Retinal pigment epithelial cell (primary cell): ENCODE data around the gene LPCAT3.

ENCODE experiments used
- DNase-seq: peaks from one replicate; pipeline ENCODE4 v3.0.0-alpha.2; 2010; ENCODE audit warnings: low read depth
- H3K4me3 ChIP-seq: 2 replicates; pipeline ENCODE4 v1.5.1; 2011; ENCODE audit warnings: mild to moderate bottlenecking, low read length, control low read depth, moderate library complexity
- TF ChIP-seq, protein P1 (sequence below): conservative IDR thresholded peaks from 2 replicates; pipeline ENCODE4 v1.5.1; 2011; ENCODE audit warnings: low read depth, low read length, control low read depth, inconsistent platforms

LPCAT3 gene

DNA sequence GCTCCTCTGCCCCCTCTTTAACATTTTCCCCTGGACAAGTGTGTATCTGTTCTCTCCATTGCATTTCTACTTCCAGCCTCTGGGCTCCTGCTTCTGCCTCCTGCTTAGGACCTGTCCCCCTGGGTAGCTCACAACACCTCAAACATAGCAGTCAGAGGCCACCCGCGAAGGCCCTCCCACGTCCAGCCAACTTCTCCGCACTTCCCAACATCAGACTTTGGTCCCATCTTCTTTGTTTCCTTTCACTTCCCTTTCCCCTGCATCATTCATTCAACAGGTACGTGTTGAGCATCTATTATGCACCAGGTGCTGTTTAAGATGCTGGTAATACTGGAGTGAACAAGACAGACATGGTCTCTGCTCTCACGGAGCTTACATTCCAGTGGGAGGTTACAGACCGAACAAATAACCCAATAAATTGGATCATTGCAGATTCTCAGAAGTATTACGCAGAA lies 71.3 kb downstream of the LPCAT3 start:
- DNase-seq = no peak
- H3K4me3 ChIP-seq = peak overlapping the region; percentile 57
- TF ChIP-seq, protein P1, sequence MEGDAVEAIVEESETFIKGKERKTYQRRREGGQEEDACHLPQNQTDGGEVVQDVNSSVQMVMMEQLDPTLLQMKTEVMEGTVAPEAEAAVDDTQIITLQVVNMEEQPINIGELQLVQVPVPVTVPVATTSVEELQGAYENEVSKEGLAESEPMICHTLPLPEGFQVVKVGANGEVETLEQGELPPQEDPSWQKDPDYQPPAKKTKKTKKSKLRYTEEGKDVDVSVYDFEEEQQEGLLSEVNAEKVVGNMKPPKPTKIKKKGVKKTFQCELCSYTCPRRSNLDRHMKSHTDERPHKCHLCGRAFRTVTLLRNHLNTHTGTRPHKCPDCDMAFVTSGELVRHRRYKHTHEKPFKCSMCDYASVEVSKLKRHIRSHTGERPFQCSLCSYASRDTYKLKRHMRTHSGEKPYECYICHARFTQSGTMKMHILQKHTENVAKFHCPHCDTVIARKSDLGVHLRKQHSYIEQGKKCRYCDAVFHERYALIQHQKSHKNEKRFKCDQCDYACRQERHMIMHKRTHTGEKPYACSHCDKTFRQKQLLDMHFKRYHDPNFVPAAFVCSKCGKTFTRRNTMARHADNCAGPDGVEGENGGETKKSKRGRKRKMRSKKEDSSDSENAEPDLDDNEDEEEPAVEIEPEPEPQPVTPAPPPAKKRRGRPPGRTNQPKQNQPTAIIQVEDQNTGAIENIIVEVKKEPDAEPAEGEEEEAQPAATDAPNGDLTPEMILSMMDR = no peak

DNA sequence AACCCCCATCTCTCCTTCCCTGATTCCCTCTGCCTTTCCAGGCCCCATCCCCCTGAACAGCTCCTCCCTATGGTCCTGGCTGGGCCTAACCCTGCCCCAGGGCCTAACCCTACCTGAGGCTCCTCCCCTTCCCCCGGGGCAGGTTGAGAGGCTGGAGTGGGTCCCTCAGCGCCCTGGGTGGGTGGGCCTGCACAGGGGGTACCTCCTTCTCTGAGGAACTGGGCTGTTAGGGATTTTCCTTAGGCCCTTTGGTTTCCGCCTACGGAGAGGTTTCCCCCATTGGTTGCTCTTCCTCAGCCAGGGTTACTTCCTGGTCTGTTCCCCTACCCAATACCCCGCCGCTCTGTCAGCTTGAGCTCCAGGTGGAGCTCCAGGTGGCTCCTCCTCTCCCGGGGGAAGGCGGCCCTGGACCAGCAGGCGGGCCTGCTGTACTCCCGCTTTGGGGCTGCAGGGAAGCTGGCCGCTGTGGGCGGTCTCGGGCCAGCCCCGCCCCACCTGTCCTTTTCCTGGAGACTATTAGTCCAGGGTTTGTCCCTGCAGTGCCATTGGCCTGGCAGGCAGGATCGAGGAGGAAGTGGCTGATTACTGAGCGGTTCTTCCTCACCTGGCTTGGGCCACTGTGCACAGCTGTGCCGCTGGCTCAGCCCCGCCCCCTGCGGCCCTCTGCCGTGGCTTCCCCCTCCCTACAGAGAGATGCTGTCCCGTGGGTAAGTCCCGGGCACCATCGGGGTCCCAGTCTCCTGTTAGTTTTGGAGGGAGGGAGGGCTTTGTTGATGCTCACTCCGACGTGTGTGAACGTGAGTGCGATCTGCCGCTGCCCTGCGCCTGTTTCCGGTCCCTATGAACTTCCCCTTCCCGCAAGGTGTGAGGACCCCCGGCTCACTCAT lies 72.0 kb downstream of the LPCAT3 start:
- no peak for DNase-seq
- TF ChIP-seq, protein P1 = no peak
- peak overlapping the region; percentile 57 for H3K4me3 ChIP-seq

DNA sequence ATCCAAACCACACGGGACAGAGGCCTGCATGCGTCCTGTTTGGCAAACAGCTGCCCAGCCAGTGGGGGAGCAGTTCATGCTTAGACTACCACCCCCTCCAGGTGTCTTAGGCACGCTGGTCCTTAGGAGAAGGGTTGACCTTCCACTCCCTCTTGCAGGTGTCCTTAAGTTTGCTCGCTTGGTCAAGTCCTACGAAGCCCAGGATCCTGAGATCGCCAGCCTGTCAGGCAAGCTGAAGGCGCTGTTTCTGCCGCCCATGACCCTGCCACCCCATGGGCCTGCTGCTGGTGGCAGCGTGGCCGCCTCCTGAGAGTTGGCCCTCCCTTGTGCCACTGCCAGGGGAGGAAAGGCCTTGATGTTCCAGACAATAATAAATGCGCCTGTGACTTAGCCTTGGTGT lies 72.7 kb downstream of the LPCAT3 start:
- DNase-seq = no peak
- TF ChIP-seq, protein P1 = no peak
- no peak overlapping the region for H3K4me3 ChIP-seq

DNA sequence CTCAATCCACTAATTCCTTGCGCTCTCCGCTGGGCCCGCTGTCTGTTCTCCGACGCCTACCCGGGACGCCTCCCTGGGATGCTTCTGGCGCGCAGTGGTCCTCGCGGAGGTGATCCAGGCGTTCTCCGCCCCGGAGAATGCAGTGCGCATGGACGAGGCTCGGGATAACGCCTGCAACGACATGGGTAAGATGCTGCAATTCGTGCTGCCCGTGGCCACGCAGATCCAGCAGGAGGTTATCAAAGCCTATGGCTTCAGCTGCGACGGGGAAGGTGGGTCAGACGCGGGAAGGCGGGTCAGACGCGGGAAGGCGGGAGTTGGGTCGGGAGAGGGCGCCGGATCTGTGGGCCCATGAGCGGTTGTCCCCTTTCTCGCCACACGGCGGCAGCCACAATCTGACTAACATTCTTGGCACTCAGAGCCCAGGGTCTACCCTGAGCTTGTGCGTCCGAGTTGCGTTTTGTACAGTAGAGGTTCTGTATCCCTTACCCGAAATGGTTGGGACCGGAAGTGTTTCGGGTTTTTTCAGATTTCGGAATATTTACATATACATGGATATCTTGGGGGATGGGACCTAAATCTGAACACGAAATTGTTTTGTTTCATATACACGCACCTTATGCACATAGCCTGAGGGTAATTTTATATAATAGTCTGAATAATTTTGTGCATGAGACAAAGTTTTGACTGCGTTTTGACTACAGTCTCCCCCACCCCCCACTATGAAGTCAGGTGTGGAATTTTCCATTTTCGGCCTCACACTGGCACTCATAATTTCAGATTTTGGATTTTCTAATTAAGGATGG lies 73.7 kb downstream of the LPCAT3 start:
- peak overlapping the region; percentile 69 for H3K4me3 ChIP-seq
- TF ChIP-seq, protein P1 = peak; percentile 79
- no peak for DNase-seq

DNA sequence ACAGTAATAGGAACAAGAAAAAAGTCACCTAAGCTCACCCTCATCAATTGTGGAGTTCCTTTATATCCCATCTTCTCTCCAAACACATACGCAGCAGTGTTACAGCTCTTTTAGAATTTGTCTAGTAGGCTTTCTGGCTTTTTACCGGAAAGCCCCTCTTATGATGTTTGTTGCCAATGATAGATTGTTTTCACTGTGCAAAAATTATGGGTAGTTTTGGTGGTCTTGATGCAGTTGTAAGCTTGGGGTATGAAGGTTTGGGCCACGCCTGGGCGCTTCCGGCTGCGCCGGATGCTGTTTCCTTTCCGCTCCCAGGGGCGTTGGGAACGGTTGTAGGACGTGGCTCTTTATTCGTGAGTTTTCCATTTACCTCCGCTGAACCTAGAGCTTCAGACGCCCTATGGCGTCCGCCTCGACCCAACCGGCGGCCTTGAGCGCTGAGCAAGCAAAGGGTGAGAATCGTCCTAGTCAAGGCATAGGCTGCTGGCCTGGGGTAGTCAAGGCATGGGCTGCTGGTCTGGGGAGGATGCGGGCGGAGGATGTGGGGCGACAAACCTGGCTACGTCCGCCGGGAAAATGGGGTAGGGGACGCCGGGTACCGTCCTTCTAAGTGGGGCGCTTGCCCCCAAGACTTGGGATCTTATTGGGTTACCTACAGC lies 74.4 kb downstream of the LPCAT3 start, which contains the start of the genes C12orf57 and RNU7-1:
C12orf57 (plus strand) TSS at position 301 of the 659 bp plus-strand sequence; CDS start at position 401, 100 bp downstream.
RNU7-1 (plus strand) TSS at position 95 of the 659 bp plus-strand sequence.
- TF ChIP-seq, protein P1 = no peak
- peak; percentile 85 for DNase-seq
- peak within 1 kb of the TSS; percentile 69 for H3K4me3 ChIP-seq

DNA sequence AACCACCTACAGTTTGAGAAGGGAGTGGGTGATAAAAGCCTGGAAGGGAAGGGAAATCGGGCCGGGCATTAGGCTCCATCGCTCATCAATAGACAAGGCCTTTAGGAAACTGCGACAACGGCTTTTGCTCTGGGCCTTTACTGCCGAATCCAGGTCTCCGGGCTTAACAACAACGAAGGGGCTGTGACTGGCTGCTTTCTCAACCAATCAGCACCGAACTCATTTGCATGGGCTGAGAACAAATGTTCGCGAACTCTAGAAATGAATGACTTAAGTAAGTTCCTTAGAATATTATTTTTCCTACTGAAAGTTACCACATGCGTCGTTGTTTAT lies 74.9 kb downstream of the LPCAT3 start:
- no peak overlapping the region for H3K4me3 ChIP-seq
- DNase-seq = peak; percentile 83
- TF ChIP-seq, protein P1 = no peak
